OCI-LY1 (cell line): ENCODE data around the gene ADAM17.

Experiments used
- H2AFZ ChIP-seq: fragments of 200-600 bp; sonication (generic), shearing (Covaris generic); 2 replicates; pipeline ENCODE4 v1.6.0; 2014; ENCODE audit warnings: antibody characterized with exemption, mild to moderate bottlenecking, low read length
- H3F3A ChIP-seq: fragments of 200-600 bp; sonication (generic), shearing (Covaris generic); 2 replicates; pipeline ENCODE4 v1.6.0; 2014; ENCODE audit warnings: mild to moderate bottlenecking, antibody characterized with exemption, low read length, moderate library complexity; ENCODE audit not compliant: insufficient read depth
- H3K27ac ChIP-seq: fragments of 200-600 bp; sonication (generic); 2 replicates; pipeline ENCODE4 v1.5.1; 2014; ENCODE audit warnings: low read length, mixed run types, mild to moderate bottlenecking, low read depth; ENCODE audit not compliant: poor library complexity, severe bottlenecking
- H3K27me3 ChIP-seq: fragments of 200-600 bp; sonication (generic); 2 replicates; pipeline ENCODE4 v1.6.0; 2014; ENCODE audit warnings: antibody characterized with exemption, mild to moderate bottlenecking, low read length, moderate library complexity; ENCODE audit not compliant: insufficient read depth
- H3K36me3 ChIP-seq: fragments of 200-600 bp; sonication (generic); 2 replicates; pipeline ENCODE4 v1.6.1; 2014; ENCODE audit warnings: mild to moderate bottlenecking, antibody characterized with exemption, low read length, moderate library complexity, mixed read lengths; ENCODE audit not compliant: insufficient read depth
- H3K4me1 ChIP-seq: fragments of 200-600 bp; sonication (generic); 2 replicates; pipeline ENCODE4 v1.5.1; 2014; ENCODE audit warnings: mild to moderate bottlenecking, low read length, moderate library complexity; ENCODE audit not compliant: insufficient read depth, severe bottlenecking
- H3K4me2 ChIP-seq: fragments of 200-600 bp; sonication (generic), shearing (Covaris generic); 2 replicates; pipeline ENCODE4 v1.6.1; 2014; ENCODE audit warnings: low read length
- H3K4me3 ChIP-seq: fragments of 200-600 bp; sonication (generic); 2 replicates; pipeline ENCODE4 v1.5.1; 2014; ENCODE audit warnings: low read length, low read depth, mild to moderate bottlenecking, mixed read lengths; ENCODE audit not compliant: poor library complexity, severe bottlenecking
- H3K79me2 ChIP-seq: fragments of 200-600 bp; shearing (Covaris generic); 2 replicates; pipeline ENCODE4 v1.6.1; 2016; ENCODE audit warnings: mixed run types, low read length, mixed read lengths; ENCODE audit not compliant: insufficient read depth
- H3K9ac ChIP-seq: fragments of 200-600 bp; sonication (generic), shearing (Covaris generic); 2 replicates; pipeline ENCODE4 v1.6.1; 2014; ENCODE audit warnings: mild to moderate bottlenecking, low read length, mixed read lengths
- H3K9me2 ChIP-seq: fragments of 200-600 bp; sonication (generic), shearing (Covaris generic); 2 replicates; pipeline ENCODE4 v1.6.1; 2014; ENCODE audit warnings: low read depth, mild to moderate bottlenecking, low read length, mixed read lengths
- H3K9me3 ChIP-seq: fragments of 200-600 bp; shearing (Covaris generic); 2 replicates; pipeline ENCODE4 v1.6.1; 2014; ENCODE audit warnings: low read length, mixed read lengths
- H4K20me1 ChIP-seq: fragments of 200-600 bp; sonication (generic), shearing (Covaris generic); 2 replicates; pipeline ENCODE4 v1.6.0; 2016; ENCODE audit warnings: mild to moderate bottlenecking, low read length; ENCODE audit not compliant: insufficient read depth
- CTCF ChIP-seq: fragments of 200-600 bp; sonication (generic), shearing (Covaris generic); IDR thresholded peaks from 2 replicates; pipeline ENCODE4 v1.5.1; 2017; ENCODE audit warnings: mild to moderate bottlenecking, antibody characterized with exemption, low read length, moderate library complexity, mixed read lengths
- EZH2 ChIP-seq: fragments of 200-600 bp; sonication (generic), shearing (Covaris generic); IDR thresholded peaks from 2 replicates; pipeline ENCODE4 v1.8.0; 2017; ENCODE audit warnings: borderline replicate concordance, mixed run types, mild to moderate bottlenecking, antibody characterized with exemption, low read length, moderate library complexity, mixed read lengths

The ADAM17 gene

DNA sequence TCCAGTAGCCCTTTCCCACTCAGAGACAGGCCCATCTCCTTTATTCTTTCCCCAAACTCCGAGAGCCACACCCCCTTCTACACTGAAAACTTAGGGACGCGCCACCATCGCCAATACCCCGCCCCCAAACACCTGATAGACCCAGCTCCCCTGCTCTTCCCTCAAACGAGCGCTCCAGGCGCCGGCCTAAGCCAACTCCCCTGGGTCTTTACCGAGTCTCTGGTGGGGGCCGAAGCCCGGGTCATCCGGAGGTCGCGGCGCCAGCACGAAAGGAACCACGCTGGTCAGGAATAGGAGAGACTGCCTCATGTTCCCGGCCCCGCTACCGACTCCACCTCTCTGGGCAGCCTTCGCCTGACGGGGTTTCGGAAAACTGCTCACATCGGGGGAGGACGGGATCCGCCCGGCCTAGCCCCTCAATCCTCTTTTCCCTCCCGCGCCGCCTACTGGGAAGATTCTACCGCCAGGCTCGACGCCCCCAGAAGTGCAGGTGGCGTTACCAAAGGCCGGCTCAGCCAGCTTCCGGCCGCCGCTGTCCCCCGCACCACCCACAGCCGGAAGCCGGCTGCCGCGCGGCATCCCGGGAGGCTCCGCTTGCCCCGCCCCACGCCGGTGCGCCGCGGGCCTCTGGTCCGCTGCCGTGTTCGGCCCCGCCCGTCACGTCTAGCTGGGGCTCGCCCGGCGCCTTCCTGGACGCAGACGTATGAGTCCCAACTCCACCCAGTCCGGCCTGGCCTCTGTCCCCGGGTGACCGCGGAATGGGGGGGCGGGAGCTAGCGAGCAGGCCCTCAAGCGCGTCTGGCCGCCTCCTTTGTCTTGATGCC is at the start of gene ADAM17:
Gene ADAM17 (minus strand): TSS at position 534 of the 824 bp plus-strand sequence. CDS start 225 bp downstream, at position 309.
- no peaks in the 10 kb centered on the region for H3K9me3 ChIP-seq
- H3K4me3 ChIP-seq, result peak within 1 kb of the TSS; percentile 92
- H3K27ac ChIP-seq, result peak within 1 kb of the TSS; percentile 97
- H3K79me2 ChIP-seq, result peaks cover 54% of the 10 kb centered on the region
- TF ChIP-seq EZH2 (no peak), CTCF (peak; percentile 41; the same call in 1 of the 2 replicates)
- peaks cover 51% of the 10 kb centered on the region for H3K4me1 ChIP-seq
- H3K27me3 ChIP-seq, result no peaks in the 10 kb centered on the region
- H3K9ac ChIP-seq, result peak within 1 kb of the TSS; percentile 83
- H3K9me2 ChIP-seq, result no peaks in the 10 kb centered on the region
- H3K4me2 ChIP-seq, result peak within 1 kb of the TSS; percentile 100
- peak within 1 kb of the TSS; percentile 23; the same call in 1 of the 2 replicates for H2AFZ ChIP-seq
- peaks cover 11% of the 10 kb centered on the region; the same call in 1 of the 2 replicates for H3F3A ChIP-seq
- no peaks in the 10 kb centered on the region for H3K36me3 ChIP-seq
- no peaks in the 10 kb centered on the region for H4K20me1 ChIP-seq

DNA sequence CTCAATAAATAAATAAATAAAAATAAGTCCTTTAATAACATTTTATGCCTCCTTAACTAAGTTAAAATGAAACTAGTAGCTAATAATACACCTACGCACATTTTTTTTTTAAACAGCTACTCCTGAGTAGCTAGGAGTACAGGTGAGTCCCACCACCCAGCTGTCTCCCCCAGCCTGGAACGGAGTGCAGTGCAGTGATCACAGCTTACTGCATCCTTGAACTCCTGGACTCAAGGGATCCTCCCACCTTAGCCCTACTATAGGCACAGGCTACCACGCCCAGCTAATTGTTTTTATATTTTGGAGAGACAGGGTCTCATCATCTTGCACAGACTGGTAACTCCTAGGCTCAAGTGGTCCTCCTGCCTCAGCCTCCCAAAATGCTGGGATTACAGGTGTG is 46.8 kb upstream of the ADAM17 start:
- no peak overlapping the region for H2AFZ ChIP-seq
- peaks cover 57% of the 10 kb centered on the region for H3K36me3 ChIP-seq
- H3K4me3 ChIP-seq, result no peak overlapping the region
- no peaks in the 10 kb centered on the region for H3K27me3 ChIP-seq
- no peaks in the 10 kb centered on the region for H3K9me2 ChIP-seq
- H3K4me2 ChIP-seq, result no peak overlapping the region
- H4K20me1 ChIP-seq, result no peaks in the 10 kb centered on the region
- peaks cover 9% of the 10 kb centered on the region for H3K9me3 ChIP-seq
- TF ChIP-seq CTCF, result no peak
- TF ChIP-seq EZH2, result no peak
- peaks cover 80% of the 10 kb centered on the region for H3K79me2 ChIP-seq
- no peak overlapping the region for H3K9ac ChIP-seq
- peaks cover 1% of the 10 kb centered on the region for H3K4me1 ChIP-seq
- H3F3A ChIP-seq, result no peaks in the 10 kb centered on the region
- no peak overlapping the region for H3K27ac ChIP-seq

DNA sequence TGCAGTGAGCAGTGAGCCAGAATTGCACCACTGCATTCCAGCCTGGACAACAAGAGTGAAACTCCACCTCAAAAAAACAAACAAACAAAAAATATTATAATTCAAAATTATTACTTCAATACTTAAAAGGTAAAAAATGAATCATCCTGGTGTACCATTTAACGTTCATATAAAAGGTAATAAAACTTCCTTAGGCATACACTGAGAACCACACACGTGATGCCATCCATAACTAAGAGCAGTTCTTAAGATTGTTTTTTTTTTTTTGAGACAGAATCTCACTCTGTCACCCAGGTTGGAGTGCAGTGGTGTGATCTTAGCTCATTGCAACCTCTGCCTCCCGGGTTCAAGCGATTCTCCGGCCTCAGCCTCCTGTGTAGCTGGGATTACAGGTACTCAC is 45.8 kb upstream of the ADAM17 start:
- Histone ChIP-seq H3K27ac (no peak overlapping the region), H3K9me3 (peaks cover 9% of the 10 kb centered on the region), H3K27me3 (no peaks in the 10 kb centered on the region), H3K9ac (no peak overlapping the region), H4K20me1 (no peaks in the 10 kb centered on the region), H3K9me2 (no peaks in the 10 kb centered on the region), H3K4me2 (no peak overlapping the region), H2AFZ (no peak overlapping the region), H3K4me3 (no peak overlapping the region), H3K36me3 (peaks cover 63% of the 10 kb centered on the region), H3F3A (no peaks in the 10 kb centered on the region), H3K4me1 (peaks cover 6% of the 10 kb centered on the region), H3K79me2 (peaks cover 86% of the 10 kb centered on the region)
- TF ChIP-seq CTCF, result no peak
- no peak for TF ChIP-seq EZH2
